ENCODE measurements around the gene KSR1. TPM values are rescaled to one million over a fixed set of nuclear protein-coding genes. Genes with fewer than 3 reads are reported as not detected.

The KSR1 gene
- total RNA-seq, 6 donors from 2014 or later = 23.0 to 94.3 (median 60.9) TPM

DNA sequence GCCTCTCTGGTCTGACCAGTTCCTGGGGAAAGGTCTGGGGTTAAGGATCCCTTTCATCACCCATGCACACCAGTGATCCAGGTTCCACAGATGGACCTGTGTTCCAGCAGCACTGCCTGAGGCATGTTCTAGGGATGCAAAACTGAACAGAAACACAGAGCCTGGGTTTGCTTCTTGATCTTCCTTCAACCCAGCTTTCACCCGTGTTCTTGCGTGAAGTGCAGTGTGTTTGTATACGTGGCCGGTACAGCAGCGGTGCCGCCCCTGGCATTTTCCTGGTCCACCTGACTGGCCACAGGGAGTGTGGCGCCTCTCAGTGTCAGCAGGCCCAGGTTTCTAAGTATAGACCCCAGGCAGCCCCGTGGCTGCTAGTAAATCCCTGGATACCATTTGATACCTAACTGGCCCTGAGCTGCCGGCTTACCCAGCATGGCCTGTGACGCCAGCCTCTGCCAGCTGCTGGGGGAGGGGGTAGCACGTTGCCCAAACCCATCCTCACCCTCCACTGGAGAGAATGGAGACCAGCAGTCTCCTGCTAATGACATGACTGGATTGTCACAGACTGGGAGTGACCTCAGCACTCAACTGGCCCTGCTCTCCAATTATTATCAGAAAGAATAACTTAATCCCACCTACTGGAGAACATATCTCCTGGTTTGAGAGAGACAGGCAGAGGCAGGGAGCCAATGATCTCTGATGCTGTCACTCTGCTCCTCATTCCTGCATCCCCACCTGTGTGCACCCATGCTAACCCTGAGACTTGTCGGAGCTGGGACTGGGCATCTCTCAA is 115.5 kb downstream of the KSR1 start:
- 90 to 96% methylated on average over 4 to 12 of the region's 12 CpGs for WGBS, 2 donors

DNA sequence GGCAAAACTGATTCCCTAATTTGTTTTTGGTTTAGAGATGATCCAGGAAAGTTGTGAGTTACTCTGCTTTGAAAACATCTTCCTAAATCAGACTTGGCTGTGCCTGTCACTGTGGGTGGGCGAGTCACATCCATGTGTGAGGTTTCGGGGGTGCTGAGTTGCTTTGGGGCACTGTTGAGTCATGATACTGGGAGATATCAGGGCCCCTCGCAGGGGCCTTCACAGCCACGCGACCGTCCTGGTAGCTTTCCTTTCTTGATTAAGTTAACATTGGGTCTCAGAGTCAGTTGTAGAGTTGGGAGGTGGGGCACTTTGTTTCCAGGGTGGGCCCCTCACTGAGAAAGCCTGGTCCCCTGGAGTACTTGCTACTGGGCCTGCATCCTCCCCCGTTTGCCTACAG is 116.4 kb downstream of the KSR1 start:
- DNase-seq (no peak), ATAC-seq (ENCODE audit: low FRiP score in 2 of 2) (no peak)
- Histone ChIP-seq H3K27me3 (no peaks in the 10 kb centered on the region), H3K4me3 (no peak overlapping the region), H3K9me3 (no peaks in the 10 kb centered on the region), H3K27ac (no peak overlapping the region), H3K36me3 (no peaks in the 10 kb centered on the region), H3K4me1 (peaks cover 24 to 49% (median 27%) of the 10 kb centered on the region in 4 donors)
- TF ChIP-seq, protein P1, sequence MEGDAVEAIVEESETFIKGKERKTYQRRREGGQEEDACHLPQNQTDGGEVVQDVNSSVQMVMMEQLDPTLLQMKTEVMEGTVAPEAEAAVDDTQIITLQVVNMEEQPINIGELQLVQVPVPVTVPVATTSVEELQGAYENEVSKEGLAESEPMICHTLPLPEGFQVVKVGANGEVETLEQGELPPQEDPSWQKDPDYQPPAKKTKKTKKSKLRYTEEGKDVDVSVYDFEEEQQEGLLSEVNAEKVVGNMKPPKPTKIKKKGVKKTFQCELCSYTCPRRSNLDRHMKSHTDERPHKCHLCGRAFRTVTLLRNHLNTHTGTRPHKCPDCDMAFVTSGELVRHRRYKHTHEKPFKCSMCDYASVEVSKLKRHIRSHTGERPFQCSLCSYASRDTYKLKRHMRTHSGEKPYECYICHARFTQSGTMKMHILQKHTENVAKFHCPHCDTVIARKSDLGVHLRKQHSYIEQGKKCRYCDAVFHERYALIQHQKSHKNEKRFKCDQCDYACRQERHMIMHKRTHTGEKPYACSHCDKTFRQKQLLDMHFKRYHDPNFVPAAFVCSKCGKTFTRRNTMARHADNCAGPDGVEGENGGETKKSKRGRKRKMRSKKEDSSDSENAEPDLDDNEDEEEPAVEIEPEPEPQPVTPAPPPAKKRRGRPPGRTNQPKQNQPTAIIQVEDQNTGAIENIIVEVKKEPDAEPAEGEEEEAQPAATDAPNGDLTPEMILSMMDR (IDR thresholded peaks at IDR 0.05) = no peak
- TF ChIP-seq POLR2A (IDR thresholded peaks at IDR 0.05) = no peak
- 86 to 95% methylated on average over 6 to 7 of the region's 7 CpGs for WGBS, 2 donors

More for the DNA sequence above, 115.5 kb downstream of the KSR1 start:
- H3K4me3 ChIP-seq = no peak overlapping the region
- H3K27me3 ChIP-seq = no peaks in the 10 kb centered on the region
- TF ChIP-seq POLR2A (IDR thresholded peaks at IDR 0.05) (no peak), POLR2AphosphoS5 (IDR thresholded peaks at IDR 0.05) (no peak), EP300 (IDR thresholded peaks at IDR 0.05) (no peak)
- TF ChIP-seq, protein P1 (IDR thresholded peaks at IDR 0.05) = no peak
- no peaks in the 10 kb centered on the region for H3K36me3 ChIP-seq
- DNase-seq = no peak
- no peak for ATAC-seq (ENCODE audit: low FRiP score in 2 of 2)
- H3K9me3 ChIP-seq = no peaks in the 10 kb centered on the region
- no peak overlapping the region for H3K27ac ChIP-seq
- H3K4me1 ChIP-seq = peaks cover 16 to 49% (median 20%) of the 10 kb centered on the region in 4 donors

DNA sequence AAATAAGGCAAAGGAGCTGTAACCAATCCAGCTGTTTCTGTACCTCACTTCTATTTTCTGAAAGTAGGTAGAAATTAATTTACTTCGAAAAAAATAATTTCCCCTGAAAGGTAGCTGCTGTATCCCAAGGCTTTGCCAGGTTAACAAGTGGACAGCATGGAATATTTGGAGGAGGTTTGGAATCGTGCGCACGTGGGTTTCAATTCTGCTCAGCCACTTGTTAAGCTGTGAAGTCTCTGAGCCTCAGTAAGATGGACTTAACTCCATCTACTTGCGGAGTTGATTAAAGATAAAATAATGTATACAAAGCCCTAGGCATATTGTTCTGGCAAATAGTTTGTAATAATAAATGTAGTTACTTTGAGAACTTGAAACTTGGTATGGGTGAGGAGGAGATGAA is 117.3 kb downstream of the KSR1 start:
- no peak for TF ChIP-seq POLR2AphosphoS5 (IDR thresholded peaks at IDR 0.05)
- TF ChIP-seq, protein P1 (IDR thresholded peaks at IDR 0.05) = no peak
- no peak for TF ChIP-seq POLR2A (IDR thresholded peaks at IDR 0.05)
- no peak for TF ChIP-seq EP300 (IDR thresholded peaks at IDR 0.05)
- 88 to 92% methylated on average over 5 of the region's 5 CpGs for WGBS, 2 donors
- H3K9me3 ChIP-seq = no peaks in the 10 kb centered on the region
- peaks cover 30 to 56% (median 35%) of the 10 kb centered on the region in 4 donors for H3K4me1 ChIP-seq
- no peak overlapping the region for H3K4me3 ChIP-seq
- no peaks in the 10 kb centered on the region for H3K36me3 ChIP-seq
- no peak for DNase-seq
- no peak for ATAC-seq (ENCODE audit: low FRiP score in 2 of 2)
- no peaks in the 10 kb centered on the region for H3K27me3 ChIP-seq
- H3K27ac ChIP-seq = no peak overlapping the region

DNA sequence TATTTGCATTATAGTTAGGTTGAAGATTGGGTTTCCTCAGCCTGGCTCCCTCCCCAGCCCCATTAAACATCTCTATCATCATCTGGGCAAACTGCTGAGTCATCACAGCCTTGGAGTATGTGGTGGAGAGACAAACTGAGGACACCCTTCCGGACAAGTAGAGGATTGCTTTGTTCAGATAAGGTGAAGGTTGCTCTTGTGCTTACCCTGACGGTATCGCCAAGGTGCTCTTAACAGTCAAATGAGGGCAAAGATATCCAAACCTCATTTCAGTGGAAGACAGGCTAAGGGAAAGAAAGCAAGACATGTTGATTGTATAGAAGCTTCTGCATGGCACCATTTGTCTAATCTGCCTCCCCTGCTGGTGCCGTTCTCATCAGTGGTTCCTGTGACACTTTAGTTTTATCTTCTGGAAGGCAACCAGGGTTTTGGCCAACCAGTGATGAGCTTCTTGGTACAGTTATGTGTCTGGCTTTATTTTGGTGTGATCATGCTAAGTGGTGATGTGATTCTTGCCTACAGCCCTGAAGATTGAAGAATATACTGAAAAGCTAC is 117.8 kb downstream of the KSR1 start:
- WGBS, 2 donors = 73 to 74% methylated on average over 4 of the region's 4 CpGs
- Histone ChIP-seq H3K4me1 (peaks cover 27 to 52% (median 33%) of the 10 kb centered on the region in 4 donors), H3K4me3 (no peak overlapping the region), H3K9me3 (no peaks in the 10 kb centered on the region), H3K36me3 (peaks cover 0 to 3% (median 0%) of the 10 kb centered on the region in 4 donors), H3K27ac (no peak overlapping the region), H3K27me3 (no peaks in the 10 kb centered on the region)
- TF ChIP-seq POLR2AphosphoS5 (IDR thresholded peaks at IDR 0.05) (no peak), POLR2A (IDR thresholded peaks at IDR 0.05) (no peak), EP300 (IDR thresholded peaks at IDR 0.05) (no peak)
- TF ChIP-seq, protein P1 (IDR thresholded peaks at IDR 0.05) = no peak
- DNase-seq (no peak), ATAC-seq (ENCODE audit: low FRiP score in 2 of 2) (no peak)

Measured in upper lobe of left lung (tissue), 6 donors.